Activated T-helper 2 cell treated with anti-CD3 and anti-CD28 coated beads, Interferon-gamma antibody, Interleukin-2, Interleukin-4, amounts not matched to agents 10 μg/mL and 5 μg/mL and 100 μg/mL, durations not matched to agents 14 hours and 24 hours and 36 hours (primary cell): ENCODE results near the gene MEIS3. TPM values are rescaled to one million over a fixed set of nuclear protein-coding genes. Genes with fewer than 3 reads are reported as not detected.
"Not testable (repeated sequence)": the region's sequence is repeated elsewhere in the genome, so short reads cannot be mapped to it uniquely, and the experiment has no call there.

Experiments
- DNase-seq: peaks from one replicate; pipeline ENCODE4 v3.0.0; 2021; ENCODE audit warnings: low spot score
- H3K27ac Mint-ChIP-seq: one replicate; pipeline ENCODE4 v1.8.0; 2021; ENCODE audit warnings: mixed read lengths
- H3K27me3 Mint-ChIP-seq: one replicate; pipeline ENCODE4 v1.8.0; 2021; ENCODE audit warnings: low read depth, mixed read lengths
- H3K36me3 Mint-ChIP-seq: one replicate; pipeline ENCODE4 v1.8.0; 2021; ENCODE audit warnings: low read depth, mixed read lengths
- H3K4me1 Mint-ChIP-seq: one replicate; pipeline ENCODE4 v1.8.0; 2021; ENCODE audit warnings: low read depth, mixed read lengths
- H3K4me3 Mint-ChIP-seq: one replicate; pipeline ENCODE4 v1.8.0; 2021; ENCODE audit warnings: low read depth, mild to moderate bottlenecking, moderate library complexity, mixed read lengths
- H3K9me3 Mint-ChIP-seq: one replicate; pipeline ENCODE4 v1.8.0; 2021; ENCODE audit warnings: mixed read lengths
- intact Hi-C: fragments of 100-400 bp; cut with micrococcal nuclease; formaldehyde crosslinking; loops from one replicate; pipeline ENCODE4 v1.15.1; 2023
- total RNA-seq: library from RNA; stranded (reverse); gene quantifications from 2 replicates; pipeline ENCODE4 v1.2.3, GENCODE V29; 2022

Gene MEIS3
- total RNA-seq, 1 donor from 2014 or later = 0.16 TPM

- H3K27me3 Mint-ChIP-seq, DNase-seq, H3K9me3 Mint-ChIP-seq, intact Hi-C loops, H3K27ac Mint-ChIP-seq, H3K4me3 Mint-ChIP-seq: not testable (repeated sequence)
- Mint-ChIP-seq H3K36me3 (peaks cover 22% of the 10 kb centered on the region), H3K4me1 (peaks cover 13% of the 10 kb centered on the region)
Measured at GRCh38 chr19:47384533-47384932, 34.8 kb downstream of the MEIS3 start.

- DNase-seq, H3K4me3 Mint-ChIP-seq, H3K27ac Mint-ChIP-seq, H3K9me3 Mint-ChIP-seq, H3K27me3 Mint-ChIP-seq, intact Hi-C loops: not testable (repeated sequence)
- Mint-ChIP-seq H3K36me3 (peaks cover 22% of the 10 kb centered on the region), H3K4me1 (peaks cover 13% of the 10 kb centered on the region)
Measured at GRCh38 chr19:47383890-47384289, 35.4 kb downstream of the MEIS3 start.

- peak; percentile 13 for DNase-seq
- H3K4me1 Mint-ChIP-seq = peaks cover 13% of the 10 kb centered on the region
- peaks cover 22% of the 10 kb centered on the region for H3K36me3 Mint-ChIP-seq
- no peak overlapping the region for H3K27ac Mint-ChIP-seq
- H3K9me3 Mint-ChIP-seq = no peaks in the 10 kb centered on the region
- no peak overlapping the region for H3K4me3 Mint-ChIP-seq
- intact Hi-C loops = no loop called here
- no peaks in the 10 kb centered on the region for H3K27me3 Mint-ChIP-seq
Measured at GRCh38 chr19:47381653-47382279, 37.6 kb downstream of the MEIS3 start.

GRCh38 chr19:47381121-47381520 is 38.2 kb downstream of the MEIS3 start:
- Mint-ChIP-seq H3K27me3 (no peaks in the 10 kb centered on the region), H3K9me3 (no peaks in the 10 kb centered on the region), H3K4me1 (peaks cover 13% of the 10 kb centered on the region), H3K4me3 (no peak overlapping the region), H3K36me3 (peaks cover 23% of the 10 kb centered on the region), H3K27ac (no peak overlapping the region)
- DNase-seq = no peak
- intact Hi-C loops = no loop called here

DNA sequence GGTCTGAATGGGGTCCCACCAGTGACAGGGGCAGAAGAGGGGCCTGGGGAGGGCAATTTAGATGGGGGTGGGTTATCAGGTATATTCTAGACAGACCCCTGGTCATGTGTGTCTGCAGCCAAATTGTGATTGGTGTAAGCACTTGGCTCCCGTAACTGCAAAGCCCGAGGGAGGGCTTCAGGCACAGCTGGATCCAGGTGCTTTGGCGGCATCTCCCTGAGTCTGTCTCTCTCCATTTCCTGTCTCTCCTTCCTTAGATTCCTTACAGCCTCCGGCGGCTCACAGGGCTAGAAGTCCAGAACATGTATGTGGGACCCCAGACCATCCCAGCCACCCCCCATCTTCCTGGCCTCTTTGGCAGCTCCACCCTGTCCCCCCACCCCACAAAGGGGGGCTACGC is 38.8 kb downstream of the MEIS3 start:
- Mint-ChIP-seq H3K9me3 (no peaks in the 10 kb centered on the region), H3K4me1 (peaks cover 13% of the 10 kb centered on the region), H3K4me3 (no peak overlapping the region), H3K36me3 (peaks cover 25% of the 10 kb centered on the region), H3K27ac (no peak overlapping the region), H3K27me3 (no peaks in the 10 kb centered on the region)
- intact Hi-C loops = no loop called here
- DNase-seq = no peak

GRCh38 chr19:47379381-47379938 is 39.9 kb downstream of the MEIS3 start:
- peaks cover 27% of the 10 kb centered on the region for H3K36me3 Mint-ChIP-seq
- intact Hi-C loops = no loop called here
- DNase-seq = no peak
- H3K9me3 Mint-ChIP-seq = no peaks in the 10 kb centered on the region
- no peak overlapping the region for H3K4me3 Mint-ChIP-seq
- H3K27ac Mint-ChIP-seq = no peak overlapping the region
- H3K27me3 Mint-ChIP-seq = no peaks in the 10 kb centered on the region
- peaks cover 13% of the 10 kb centered on the region for H3K4me1 Mint-ChIP-seq

DNA sequence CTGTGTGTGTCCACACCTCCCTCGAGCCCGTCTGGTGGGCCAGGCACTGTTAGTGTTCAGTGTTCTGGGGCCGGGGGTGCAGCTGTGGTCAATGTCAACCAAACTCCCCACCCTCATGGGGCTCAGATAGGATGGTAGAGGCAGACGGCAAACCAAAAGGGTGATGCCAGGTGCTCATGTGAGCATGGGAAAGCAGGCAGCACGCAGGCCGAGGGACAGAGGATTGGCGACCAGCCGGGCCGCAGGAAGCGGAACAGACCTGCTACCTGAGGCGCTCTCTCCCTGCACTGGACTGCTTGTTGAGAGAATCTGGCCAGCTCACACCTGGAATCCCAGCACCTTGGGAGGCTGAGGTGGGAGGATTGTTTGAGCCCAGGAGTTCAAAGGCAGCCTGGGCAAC is 41.1 kb downstream of the MEIS3 start:
- peaks cover 9% of the 10 kb centered on the region for H3K4me1 Mint-ChIP-seq
- DNase-seq = no peak
- H3K4me3 Mint-ChIP-seq = no peak overlapping the region
- intact Hi-C loops = no loop called here
- H3K27me3 Mint-ChIP-seq = no peaks in the 10 kb centered on the region
- H3K9me3 Mint-ChIP-seq = no peaks in the 10 kb centered on the region
- H3K36me3 Mint-ChIP-seq = peaks cover 29% of the 10 kb centered on the region
- H3K27ac Mint-ChIP-seq = no peak overlapping the region

- no peaks in the 10 kb centered on the region for H3K9me3 Mint-ChIP-seq
- no peak overlapping the region for H3K4me3 Mint-ChIP-seq
- H3K4me1 Mint-ChIP-seq = peaks cover 6% of the 10 kb centered on the region
- peaks cover 29% of the 10 kb centered on the region for H3K36me3 Mint-ChIP-seq
- H3K27ac Mint-ChIP-seq = no peak overlapping the region
- no peak for DNase-seq
- intact Hi-C loops = no loop called here
- no peaks in the 10 kb centered on the region for H3K27me3 Mint-ChIP-seq
Measured at GRCh38 chr19:47377801-47378200, 41.5 kb downstream of the MEIS3 start.

- Mint-ChIP-seq H3K4me3 (no peak overlapping the region), H3K9me3 (no peaks in the 10 kb centered on the region), H3K36me3 (peaks cover 28% of the 10 kb centered on the region), H3K4me1 (peaks cover 6% of the 10 kb centered on the region), H3K27me3 (no peaks in the 10 kb centered on the region), H3K27ac (no peak overlapping the region)
- intact Hi-C loops = no loop called here
- DNase-seq = no peak
Measured at GRCh38 chr19:47377208-47377701, 42.1 kb downstream of the MEIS3 start.

DNA sequence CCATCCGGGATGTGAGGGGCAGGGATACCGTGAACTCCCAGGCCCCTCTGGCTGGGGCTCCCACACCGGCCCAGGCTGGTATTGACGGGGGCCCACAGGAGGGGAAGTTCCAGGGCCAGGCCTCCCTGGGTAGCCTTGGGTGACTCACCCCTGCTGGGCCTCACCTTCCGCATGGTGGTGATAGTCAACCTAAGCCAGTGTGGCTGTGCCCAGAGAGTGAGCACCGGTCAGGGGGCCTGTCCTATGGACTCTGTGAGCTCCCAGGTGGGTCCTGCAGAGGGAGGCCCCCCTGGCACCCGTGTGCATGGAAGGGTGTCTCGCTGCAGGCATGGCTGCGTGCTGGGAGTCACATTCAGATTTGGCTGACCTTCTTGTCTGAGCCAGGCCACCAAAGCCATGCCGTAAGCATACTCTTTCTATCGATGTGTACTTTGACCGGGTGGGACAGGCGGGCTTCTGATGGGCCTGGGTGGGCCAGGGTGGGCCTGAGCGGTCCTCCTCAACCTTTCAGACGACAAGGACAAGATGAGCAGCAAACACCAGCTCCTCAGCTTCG is 42.7 kb downstream of the MEIS3 start:
- Mint-ChIP-seq H3K4me1 (peaks cover 5% of the 10 kb centered on the region), H3K36me3 (peaks cover 27% of the 10 kb centered on the region), H3K27me3 (no peaks in the 10 kb centered on the region), H3K9me3 (no peaks in the 10 kb centered on the region), H3K4me3 (no peak overlapping the region), H3K27ac (no peak overlapping the region)
- DNase-seq = no peak
- intact Hi-C loops = no loop called here

DNA sequence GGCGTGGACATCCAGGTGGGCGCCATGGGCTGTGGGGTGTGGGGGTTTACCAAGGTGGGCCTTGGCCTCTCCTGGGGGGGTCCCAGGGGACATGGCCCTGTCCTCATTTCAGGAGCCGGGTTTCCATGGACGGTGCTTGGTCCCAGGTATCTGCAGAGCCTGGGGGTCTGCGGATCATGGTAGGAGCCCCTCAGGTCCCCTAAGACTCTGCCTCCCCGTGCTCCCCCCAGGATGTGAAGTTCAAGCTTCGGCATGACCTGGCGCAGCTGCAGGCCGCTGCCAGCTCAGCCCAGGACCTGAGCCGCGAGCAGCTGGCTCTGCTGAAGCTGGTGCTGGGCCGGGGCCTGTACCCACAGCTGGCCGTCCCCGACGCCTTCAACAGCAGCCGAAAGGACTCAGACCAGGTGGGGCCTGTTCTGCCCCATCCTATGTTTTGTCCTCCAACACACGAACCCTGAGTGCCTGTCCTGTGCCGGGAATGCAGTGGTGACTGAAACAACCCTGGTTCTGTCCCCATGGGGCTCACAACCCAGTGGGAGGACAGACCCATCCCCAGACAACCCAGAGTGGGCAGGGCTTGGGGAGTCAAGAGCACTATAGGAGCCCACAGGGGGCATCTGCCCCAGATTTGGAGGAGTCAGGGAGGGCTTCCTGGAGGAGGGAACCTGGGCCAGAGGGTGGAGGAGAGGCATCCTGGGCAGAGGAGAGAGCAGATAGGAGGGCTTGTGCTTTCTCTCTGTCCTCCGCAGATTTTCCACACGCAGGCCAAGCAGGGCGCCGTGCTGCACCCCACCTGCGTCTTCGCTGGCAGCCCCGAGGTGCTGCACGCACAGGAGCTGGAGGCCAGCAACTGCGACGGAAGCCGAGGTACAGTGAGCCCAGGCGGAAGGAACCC is 43.4 kb downstream of the MEIS3 start:
- no peaks in the 10 kb centered on the region for H3K4me1 Mint-ChIP-seq
- intact Hi-C loops = no loop called here
- no peak overlapping the region for H3K4me3 Mint-ChIP-seq
- H3K36me3 Mint-ChIP-seq = peaks cover 25% of the 10 kb centered on the region
- no peak for DNase-seq
- H3K27me3 Mint-ChIP-seq = no peaks in the 10 kb centered on the region
- no peaks in the 10 kb centered on the region for H3K9me3 Mint-ChIP-seq
- no peak overlapping the region for H3K27ac Mint-ChIP-seq

DNA sequence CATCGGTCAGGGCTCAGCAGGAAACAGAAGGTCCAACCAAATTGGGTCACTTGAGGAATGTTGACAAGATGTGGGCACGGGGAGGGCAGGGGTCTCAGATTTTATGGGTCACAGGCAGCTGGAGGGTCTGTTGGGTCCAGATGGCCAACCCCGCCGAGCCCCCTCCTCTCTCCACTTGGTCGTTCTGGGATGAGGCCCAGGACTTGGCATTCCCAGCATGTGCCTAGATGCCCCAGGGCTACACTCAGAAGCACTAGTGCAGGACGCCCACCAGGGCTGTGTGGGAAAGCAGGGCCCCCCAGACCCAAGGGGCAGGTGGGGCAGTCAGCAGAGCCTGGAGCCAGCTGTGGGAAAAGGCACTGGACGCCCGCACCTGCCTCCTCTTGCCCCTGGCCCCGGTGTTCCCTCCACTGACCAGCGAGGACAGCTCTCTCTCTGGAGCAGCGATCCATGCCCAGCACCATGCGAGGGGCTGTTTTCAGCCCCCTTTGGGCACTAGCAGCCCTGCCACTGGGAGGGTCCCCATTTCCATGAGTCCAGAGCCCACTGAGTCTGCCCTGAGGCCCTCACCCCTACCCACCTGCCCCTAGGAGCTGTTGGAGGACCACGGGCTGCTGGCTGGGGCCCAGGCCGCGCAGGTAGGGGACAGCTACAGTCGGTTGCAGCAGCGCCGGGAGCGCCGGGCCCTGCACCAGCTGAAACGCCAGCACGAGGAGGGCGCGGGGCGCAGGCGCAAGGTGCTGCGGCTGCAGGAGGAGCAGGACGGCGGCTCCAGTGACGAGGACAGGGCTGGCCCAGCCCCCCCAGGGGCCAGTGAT is 44.2 kb downstream of the MEIS3 start:
- Mint-ChIP-seq H3K27me3 (no peaks in the 10 kb centered on the region), H3K4me3 (no peak overlapping the region), H3K9me3 (no peaks in the 10 kb centered on the region), H3K36me3 (peaks cover 22% of the 10 kb centered on the region), H3K4me1 (no peaks in the 10 kb centered on the region), H3K27ac (no peak overlapping the region)
- no peak for DNase-seq
- intact Hi-C loops = no loop called here
